OCI-LY3 (cell line): Measurements from ENCODE around the gene UST.
"Not testable (repeated sequence)": the region's sequence is repeated elsewhere in the genome, so short reads cannot be mapped to it uniquely, and the experiment has no call there.

ENCODE experiments used
- H2AFZ ChIP-seq: fragments of 200-600, 300-600 bp; shearing (Covaris generic); 2 replicates; pipeline ENCODE4 v1.6.0; 2014; ENCODE audit warnings: antibody characterized with exemption, low read depth, low read length
- H3K27ac ChIP-seq: fragments of 200-600, 300-600 bp; sonication (generic); 2 replicates; pipeline ENCODE4 v1.5.1; 2014; ENCODE audit warnings: mild to moderate bottlenecking, low read length, moderate library complexity, mixed read lengths
- H3K27me3 ChIP-seq: fragments of 200-600, 300-600 bp; sonication (generic); 2 replicates; pipeline ENCODE4 v1.6.1; 2014; ENCODE audit warnings: low read depth, low read length, mixed read lengths
- H3K36me3 ChIP-seq: fragments of 200-600, 300-600 bp; sonication (generic); replicated peaks from 2 replicates; pipeline ENCODE3; 2014; ENCODE audit warnings: low read depth, low read length, mixed read lengths
- H3K4me1 ChIP-seq: fragments of 300-600, 200-600 bp; sonication (generic); 2 replicates; pipeline ENCODE4 v1.6.1; 2014; ENCODE audit warnings: low read length, mixed read lengths
- H3K4me2 ChIP-seq: fragments of 200-600, 300-600 bp; sonication (generic); 2 replicates; pipeline ENCODE4 v1.6.1; 2014; ENCODE audit warnings: low read length, mixed read lengths
- H3K4me3 ChIP-seq: fragments of 300-600, 200-600 bp; sonication (generic); 2 replicates; pipeline ENCODE4 v1.5.1; 2014; ENCODE audit warnings: antibody characterized with exemption, mild to moderate bottlenecking, low read length, moderate library complexity
- H3K79me2 ChIP-seq: fragments of 300-600, 200-600 bp; shearing (Covaris generic); 2 replicates; pipeline ENCODE4 v1.6.1; 2014; ENCODE audit warnings: mild to moderate bottlenecking, low read length, mixed read lengths
- H3K9ac ChIP-seq: fragments of 300-600, 200-600 bp; shearing (Covaris generic); 2 replicates; pipeline ENCODE4 v1.6.0; 2014; ENCODE audit warnings: mild to moderate bottlenecking, low read length, moderate library complexity
- H3K9me3 ChIP-seq: fragments of 200-600, 300-600 bp; shearing (Covaris generic); 2 replicates; pipeline ENCODE4 v1.6.1; 2014; ENCODE audit warnings: low read length, mixed read lengths; ENCODE audit not compliant: insufficient read depth
- H4K20me1 ChIP-seq: fragments of 200-600, 300-600 bp; sonication (generic); 2 replicates; pipeline ENCODE4 v1.6.1; 2016; ENCODE audit warnings: low read length, mixed read lengths; ENCODE audit not compliant: insufficient read depth
- EZH2phosphoT487 ChIP-seq: fragments of 200-600 bp; shearing (Covaris generic); IDR thresholded peaks from 2 replicates; pipeline ENCODE4 v1.6.1; 2018; ENCODE audit warnings: antibody characterized with exemption, mixed run types, low read depth
- TF ChIP-seq, protein P1 (sequence below): fragments of 200-600, 300-600 bp; sonication (generic); IDR thresholded peaks from 2 replicates; pipeline ENCODE4 v1.5.1; 2014; ENCODE audit warnings: antibody characterized with exemption, low read length, low read depth

The UST gene

GRCh38 chr6:148874698-148875293 lies 128.0 kb downstream of the UST start:
- H3K4me1 ChIP-seq, result no peaks in the 10 kb centered on the region
- H4K20me1 ChIP-seq, result no peaks in the 10 kb centered on the region
- no peaks in the 10 kb centered on the region for H3K27me3 ChIP-seq
- no peak overlapping the region for H3K9ac ChIP-seq
- no peak overlapping the region for H3K27ac ChIP-seq
- H3K4me2 ChIP-seq, result no peak overlapping the region
- no peak overlapping the region for H2AFZ ChIP-seq
- TF ChIP-seq EZH2phosphoT487, result no peak
- TF ChIP-seq, protein P1, sequence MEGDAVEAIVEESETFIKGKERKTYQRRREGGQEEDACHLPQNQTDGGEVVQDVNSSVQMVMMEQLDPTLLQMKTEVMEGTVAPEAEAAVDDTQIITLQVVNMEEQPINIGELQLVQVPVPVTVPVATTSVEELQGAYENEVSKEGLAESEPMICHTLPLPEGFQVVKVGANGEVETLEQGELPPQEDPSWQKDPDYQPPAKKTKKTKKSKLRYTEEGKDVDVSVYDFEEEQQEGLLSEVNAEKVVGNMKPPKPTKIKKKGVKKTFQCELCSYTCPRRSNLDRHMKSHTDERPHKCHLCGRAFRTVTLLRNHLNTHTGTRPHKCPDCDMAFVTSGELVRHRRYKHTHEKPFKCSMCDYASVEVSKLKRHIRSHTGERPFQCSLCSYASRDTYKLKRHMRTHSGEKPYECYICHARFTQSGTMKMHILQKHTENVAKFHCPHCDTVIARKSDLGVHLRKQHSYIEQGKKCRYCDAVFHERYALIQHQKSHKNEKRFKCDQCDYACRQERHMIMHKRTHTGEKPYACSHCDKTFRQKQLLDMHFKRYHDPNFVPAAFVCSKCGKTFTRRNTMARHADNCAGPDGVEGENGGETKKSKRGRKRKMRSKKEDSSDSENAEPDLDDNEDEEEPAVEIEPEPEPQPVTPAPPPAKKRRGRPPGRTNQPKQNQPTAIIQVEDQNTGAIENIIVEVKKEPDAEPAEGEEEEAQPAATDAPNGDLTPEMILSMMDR, result no peak
- H3K4me3 ChIP-seq, result no peak overlapping the region
- H3K79me2 ChIP-seq, result no peaks in the 10 kb centered on the region
- H3K36me3 ChIP-seq, result no peaks in the 10 kb centered on the region
- H3K9me3 ChIP-seq, result no peaks in the 10 kb centered on the region

DNA sequence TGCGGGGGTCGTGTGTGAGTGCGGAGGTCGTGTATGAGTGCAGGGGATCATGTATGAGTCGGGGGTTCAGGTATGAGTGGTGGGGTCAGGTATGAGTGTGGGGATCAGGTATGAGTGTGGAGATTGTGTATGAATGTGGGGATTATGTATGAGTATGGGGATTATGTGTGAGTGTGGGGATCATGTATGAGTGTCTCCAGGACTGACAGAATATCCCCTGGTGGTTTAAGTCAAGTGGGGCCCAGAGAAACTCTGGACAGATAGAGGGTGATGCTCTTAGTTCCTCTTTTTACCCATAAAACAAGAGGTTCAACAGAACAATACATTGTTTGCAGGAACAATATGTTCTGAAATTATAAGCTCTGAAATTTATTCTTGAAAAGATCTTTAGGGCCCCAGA lies 131.9 kb downstream of the UST start:
- Histone ChIP-seq H3K79me2 (no peaks in the 10 kb centered on the region), H3K27ac (no peak overlapping the region), H2AFZ (no peak overlapping the region), H3K27me3 (no peaks in the 10 kb centered on the region), H3K4me1 (peaks cover 6% of the 10 kb centered on the region; the same call in 1 of the 2 replicates), H3K36me3 (no peaks in the 10 kb centered on the region), H3K9ac (no peak overlapping the region), H3K9me3 (no peaks in the 10 kb centered on the region), H3K4me3 (no peak overlapping the region), H3K4me2 (no peak overlapping the region), H4K20me1 (no peaks in the 10 kb centered on the region)
- TF ChIP-seq, protein P1, result no peak
- no peak for TF ChIP-seq EZH2phosphoT487

DNA sequence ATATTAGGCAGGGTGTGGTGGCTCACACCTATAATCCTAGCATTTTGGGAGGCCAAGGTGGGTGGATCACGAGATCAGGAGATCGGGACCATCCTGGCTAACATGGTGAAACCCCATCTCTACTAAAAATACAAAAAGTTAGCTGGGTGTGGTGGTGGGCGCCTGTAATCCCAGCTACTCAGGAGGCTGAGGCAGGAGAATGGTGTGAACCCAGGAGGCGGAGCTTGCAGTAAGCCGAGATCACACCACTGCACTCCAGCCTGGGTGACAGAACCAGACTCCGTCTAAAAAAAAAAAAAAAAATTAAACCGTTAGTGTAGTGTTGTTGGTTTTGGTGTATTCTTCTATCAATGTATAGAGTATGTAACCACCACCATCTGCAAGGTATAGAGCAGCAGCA lies 133.9 kb downstream of the UST start:
- not testable (repeated sequence) for H4K20me1 ChIP-seq, H3K79me2 ChIP-seq, H3K9me3 ChIP-seq, H3K27me3 ChIP-seq, H3K4me3 ChIP-seq, H3K27ac ChIP-seq, H3K36me3 ChIP-seq, H3K9ac ChIP-seq, H2AFZ ChIP-seq, H3K4me2 ChIP-seq
- H3K4me1 ChIP-seq, result peaks cover 14% of the 10 kb centered on the region

DNA sequence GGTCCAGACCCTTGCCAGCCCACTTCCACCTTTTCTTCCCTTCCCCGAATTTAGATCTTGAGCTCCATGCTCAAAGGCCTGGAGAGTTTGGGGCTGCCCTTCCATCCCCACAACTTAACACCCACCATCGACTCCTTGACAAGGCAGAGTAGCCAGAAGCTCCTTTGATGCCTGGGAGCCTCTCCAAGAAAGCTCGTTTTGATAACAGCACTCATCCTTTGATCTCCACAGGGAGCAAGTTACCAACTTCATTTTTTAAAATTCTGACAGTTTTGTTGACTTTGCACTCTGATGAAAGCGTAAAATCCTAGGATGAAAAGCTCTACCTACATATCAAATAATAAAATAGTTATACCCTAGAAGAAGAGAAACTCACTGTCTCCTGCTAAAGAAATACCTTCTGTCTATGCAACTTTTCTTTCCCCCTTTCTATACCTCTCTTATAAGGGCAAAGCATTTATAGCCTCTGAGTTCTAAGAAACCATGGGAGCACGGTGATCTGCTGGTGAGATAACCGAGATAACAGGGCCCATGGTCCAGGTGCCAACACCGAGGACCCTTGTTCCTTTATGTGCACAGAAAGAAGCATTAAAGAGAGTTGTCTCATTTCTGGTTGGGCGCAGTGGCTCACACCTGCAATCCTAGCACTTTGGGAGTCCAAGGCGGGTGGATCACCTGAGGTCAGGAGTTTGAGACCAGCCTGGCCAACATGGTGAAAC lies 134.9 kb downstream of the UST start:
- peaks cover 14% of the 10 kb centered on the region for H3K4me1 ChIP-seq
- H3K36me3 ChIP-seq, result no peaks in the 10 kb centered on the region
- H3K27ac ChIP-seq, result no peak overlapping the region
- H2AFZ ChIP-seq, result no peak overlapping the region
- no peaks in the 10 kb centered on the region for H3K9me3 ChIP-seq
- TF ChIP-seq EZH2phosphoT487, result no peak
- TF ChIP-seq, protein P1, result no peak
- H3K4me3 ChIP-seq, result no peak overlapping the region
- no peak overlapping the region for H3K9ac ChIP-seq
- peaks cover 3% of the 10 kb centered on the region; the same call in 1 of the 2 replicates for H4K20me1 ChIP-seq
- H3K79me2 ChIP-seq, result no peaks in the 10 kb centered on the region
- no peaks in the 10 kb centered on the region for H3K27me3 ChIP-seq
- no peak overlapping the region for H3K4me2 ChIP-seq
